ENCODE measurements around the gene TOM1L1.
A peak's percentile ranks its signal among the peaks of the same experiment; 100 is the strongest.

Gene TOM1L1

DNA sequence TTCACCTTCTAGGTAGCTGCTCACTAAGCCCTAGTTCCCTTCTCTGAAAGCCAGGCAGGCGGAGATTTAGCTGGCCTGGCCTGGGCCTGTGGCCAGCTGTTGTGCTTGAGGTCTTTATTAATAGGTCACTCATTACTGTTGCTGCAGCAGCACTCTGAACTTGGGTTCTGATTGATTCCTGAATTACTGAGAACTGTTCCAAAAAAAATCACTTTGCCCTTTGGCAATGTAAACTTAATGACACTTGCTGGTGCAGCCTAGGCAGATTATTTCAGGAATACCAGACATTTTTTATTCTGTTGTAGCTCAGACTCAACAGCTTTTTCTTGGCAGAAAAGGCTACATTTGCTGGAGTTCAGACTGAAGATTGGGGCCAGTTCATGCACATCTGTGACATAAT is 2.7 kb downstream of the TOM1L1 start:
- DNase-seq (ENCODE audit: low read depth) = peak; percentile 55
- H3K4me3 ChIP-seq (ENCODE audit: low read depth, low read length) = no peak overlapping the region
- TF ChIP-seq, protein P1, sequence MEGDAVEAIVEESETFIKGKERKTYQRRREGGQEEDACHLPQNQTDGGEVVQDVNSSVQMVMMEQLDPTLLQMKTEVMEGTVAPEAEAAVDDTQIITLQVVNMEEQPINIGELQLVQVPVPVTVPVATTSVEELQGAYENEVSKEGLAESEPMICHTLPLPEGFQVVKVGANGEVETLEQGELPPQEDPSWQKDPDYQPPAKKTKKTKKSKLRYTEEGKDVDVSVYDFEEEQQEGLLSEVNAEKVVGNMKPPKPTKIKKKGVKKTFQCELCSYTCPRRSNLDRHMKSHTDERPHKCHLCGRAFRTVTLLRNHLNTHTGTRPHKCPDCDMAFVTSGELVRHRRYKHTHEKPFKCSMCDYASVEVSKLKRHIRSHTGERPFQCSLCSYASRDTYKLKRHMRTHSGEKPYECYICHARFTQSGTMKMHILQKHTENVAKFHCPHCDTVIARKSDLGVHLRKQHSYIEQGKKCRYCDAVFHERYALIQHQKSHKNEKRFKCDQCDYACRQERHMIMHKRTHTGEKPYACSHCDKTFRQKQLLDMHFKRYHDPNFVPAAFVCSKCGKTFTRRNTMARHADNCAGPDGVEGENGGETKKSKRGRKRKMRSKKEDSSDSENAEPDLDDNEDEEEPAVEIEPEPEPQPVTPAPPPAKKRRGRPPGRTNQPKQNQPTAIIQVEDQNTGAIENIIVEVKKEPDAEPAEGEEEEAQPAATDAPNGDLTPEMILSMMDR (IDR thresholded peaks at IDR 0.05; ENCODE audit: control insufficient read depth, extremely low read depth, insufficient read depth) = no peak

DNA sequence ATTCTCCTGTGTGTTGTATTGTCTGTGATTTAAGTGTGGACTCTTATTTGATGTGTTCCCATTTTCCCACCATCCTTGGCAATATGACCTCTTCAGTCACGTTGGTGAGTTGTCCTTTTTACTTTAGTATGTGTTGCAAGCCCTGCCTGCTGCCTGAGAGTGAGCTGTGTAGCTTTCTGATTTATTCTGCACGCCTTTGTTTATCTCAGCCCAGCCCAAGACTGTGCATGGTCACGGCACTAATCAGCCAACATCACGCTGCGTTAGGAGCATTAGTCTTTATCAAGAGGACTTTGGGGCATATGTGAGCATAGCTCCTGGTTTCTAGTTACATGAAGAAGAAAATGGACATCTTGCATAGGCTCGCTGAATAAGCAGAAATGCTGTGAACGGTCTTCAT is 6.0 kb downstream of the TOM1L1 start:
- DNase-seq (ENCODE audit: low read depth) = no peak
- TF ChIP-seq, protein P1 (IDR thresholded peaks at IDR 0.05; ENCODE audit: control insufficient read depth, extremely low read depth, insufficient read depth) = no peak

GRCh38 chr17:54907376-54907775 is 6.7 kb downstream of the TOM1L1 start:
- TF ChIP-seq, protein P1 (IDR thresholded peaks at IDR 0.05; ENCODE audit: control insufficient read depth, extremely low read depth, insufficient read depth) = no peak
- no peak for DNase-seq (ENCODE audit: low read depth)
- no peak overlapping the region for H3K4me3 ChIP-seq (ENCODE audit: low read depth, low read length)

More for the DNA sequence above, 6.0 kb downstream of the TOM1L1 start:
- H3K4me3 ChIP-seq (ENCODE audit: low read depth, low read length) = no peak overlapping the region

- no peak for DNase-seq (ENCODE audit: low read depth)
- TF ChIP-seq, protein P1 (IDR thresholded peaks at IDR 0.05; ENCODE audit: control insufficient read depth, extremely low read depth, insufficient read depth) = no peak
- no peak overlapping the region for H3K4me3 ChIP-seq (ENCODE audit: low read depth, low read length)
These were observed 9.1 kb downstream of the TOM1L1 start for GRCh38 chr17:54909766-54910165.

- TF ChIP-seq, protein P1 (IDR thresholded peaks at IDR 0.05; ENCODE audit: control insufficient read depth, extremely low read depth, insufficient read depth) = no peak
- H3K4me3 ChIP-seq (ENCODE audit: low read depth, low read length) = no peak overlapping the region
- no peak for DNase-seq (ENCODE audit: low read depth)
These were observed 16.1 kb downstream of the TOM1L1 start for GRCh38 chr17:54916721-54917120.

DNA sequence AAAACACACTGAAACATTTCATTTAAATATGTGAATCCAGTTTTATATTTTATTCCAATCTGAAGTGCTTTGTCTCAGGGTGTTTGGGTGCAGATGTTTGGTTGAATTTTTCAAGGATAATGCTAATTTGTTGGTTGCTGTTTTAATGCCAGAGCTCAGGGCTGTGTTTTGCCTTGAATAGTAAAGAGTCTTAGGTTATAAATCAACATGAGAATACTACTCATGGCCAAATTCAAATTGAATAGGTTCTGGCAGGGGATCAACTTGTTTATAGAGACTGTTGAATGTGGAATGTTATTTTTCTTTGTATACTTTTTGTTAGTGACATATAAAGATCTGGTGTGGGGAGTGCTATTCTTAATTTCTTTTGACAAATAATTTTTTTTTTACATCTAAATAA is 18.8 kb downstream of the TOM1L1 start:
- TF ChIP-seq, protein P1 (IDR thresholded peaks at IDR 0.05; ENCODE audit: control insufficient read depth, extremely low read depth, insufficient read depth) = no peak
- H3K4me3 ChIP-seq (ENCODE audit: low read depth, low read length) = no peak overlapping the region
- DNase-seq (ENCODE audit: low read depth) = no peak

DNA sequence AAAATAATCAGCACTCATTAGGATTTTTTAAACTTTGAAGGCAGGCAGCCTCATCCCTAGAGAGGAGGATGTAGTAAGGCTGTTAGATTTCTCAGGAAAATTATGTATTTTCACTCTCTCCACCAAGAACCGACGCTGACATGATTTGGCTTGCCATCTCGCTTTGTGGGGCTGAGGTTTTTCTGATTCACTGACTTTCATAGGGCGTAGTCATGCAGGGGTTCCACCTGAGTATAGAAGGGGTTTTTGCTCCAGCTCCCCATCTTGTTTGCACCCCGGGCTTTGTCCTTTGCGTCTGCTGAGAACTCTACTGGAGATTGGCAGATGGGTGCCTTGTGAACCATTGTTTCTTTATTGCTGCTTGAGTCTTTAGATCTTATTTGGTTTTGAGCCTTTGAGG is 20.2 kb downstream of the TOM1L1 start:
- TF ChIP-seq, protein P1 (IDR thresholded peaks at IDR 0.05; ENCODE audit: control insufficient read depth, extremely low read depth, insufficient read depth) = no peak
- DNase-seq (ENCODE audit: low read depth) = no peak
- no peak overlapping the region for H3K4me3 ChIP-seq (ENCODE audit: low read depth, low read length)
